Ishikawa (cell line): ENCODE data around the gene RAD51.

Source experiments
- REST ChIP-seq: IDR thresholded peaks from 2 replicates; pipeline ENCODE4 v1.6.1; 2012; ENCODE audit warnings: low read depth, mild to moderate bottlenecking
- USF1 ChIP-seq: IDR thresholded peaks from 2 replicates; pipeline ENCODE4 v1.6.1; 2012

- TF ChIP-seq REST: 0 out of 2 replicates have a peak, but pooled peaks have one; percentile 6
- peak; percentile 75 for TF ChIP-seq USF1
Measured at GRCh38 chr15:40769274-40770146, 74.5 kb downstream of the RAD51 start, which contains the start of gene C15orf62.
